DMS 273 (cell line): Measurements from ENCODE around the gene SCN3A.

ENCODE experiments used
- DNase-seq: peaks from one replicate; lab custom pipeline; 2025; ENCODE audit not compliant: unreplicated experiment; lab: John Stamatoyannopoulos, UW

SCN3A gene

GRCh38 chr2:165203689-165204559 lies at the start of gene SCN3A:
Gene SCN3A, minus strand, starts transcription at chr2:165204050. Its CDS starts 27,656 bp downstream, at chr2:165176394.
- DNase-seq, result peak; percentile 82

GRCh38 chr2:165253178-165253577 lies 49.3 kb upstream of the SCN3A start:
- DNase-seq, result no peak

GRCh38 chr2:165251366-165251765 lies 47.5 kb upstream of the SCN3A start:
- DNase-seq, result peak; percentile 46

GRCh38 chr2:165248238-165248637 lies 44.4 kb upstream of the SCN3A start:
- DNase-seq, result no peak

GRCh38 chr2:165245081-165245793 lies 41.4 kb upstream of the SCN3A start:
- DNase-seq, result no peak

- no peak for DNase-seq
Measured at GRCh38 chr2:165240916-165241315, 37.1 kb upstream of the SCN3A start.

- DNase-seq, result no peak
Measured at GRCh38 chr2:165239856-165240515, 36.1 kb upstream of the SCN3A start.

- DNase-seq, result peak; percentile 84
Measured at GRCh38 chr2:165239230-165239629, 35.4 kb upstream of the SCN3A start, which contains the start of gene SCN2A. Gene SCN2A, plus strand, starts transcription at chr2:165239414. Its CDS starts 56,410 bp downstream, at chr2:165295824.

GRCh38 chr2:165238295-165238694 lies 34.4 kb upstream of the SCN3A start:
- DNase-seq, result peak; percentile 27

- DNase-seq, result no peak
Measured at GRCh38 chr2:165237056-165237455, 33.2 kb upstream of the SCN3A start.

- no peak for DNase-seq
Measured at GRCh38 chr2:165227571-165227970, 23.7 kb upstream of the SCN3A start.

GRCh38 chr2:165224941-165225340 lies 21.1 kb upstream of the SCN3A start:
- DNase-seq, result no peak

GRCh38 chr2:165219481-165219880 lies 15.6 kb upstream of the SCN3A start:
- no peak for DNase-seq

- no peak for DNase-seq
Measured at GRCh38 chr2:165214093-165214492, 10.2 kb upstream of the SCN3A start.

GRCh38 chr2:165208094-165208493 lies 4.2 kb upstream of the SCN3A start:
- DNase-seq, result no peak

- DNase-seq, result no peak
Measured at GRCh38 chr2:165205865-165206264, 2.0 kb upstream of the SCN3A start.

GRCh38 chr2:165202239-165202638 lies 1.6 kb downstream of the SCN3A start:
- no peak for DNase-seq

GRCh38 chr2:165198181-165198580 lies 5.7 kb downstream of the SCN3A start:
- no peak for DNase-seq

GRCh38 chr2:165197346-165197745 lies 6.5 kb downstream of the SCN3A start:
- DNase-seq, result no peak

GRCh38 chr2:165196411-165196810 lies 7.4 kb downstream of the SCN3A start:
- DNase-seq, result no peak

GRCh38 chr2:165193178-165193777 lies 10.6 kb downstream of the SCN3A start:
- DNase-seq, result no peak
